H9 (cell line): ENCODE data around the gene WDR5. TPM values are rescaled to one million over a fixed set of nuclear protein-coding genes. Genes with fewer than 3 reads are reported as not detected.
"Not testable (repeated sequence)": the region's sequence is repeated elsewhere in the genome, so short reads cannot be mapped to it uniquely, and the experiment has no call there.

Experiments used
- DNase-seq: peaks from one replicate; pipeline ENCODE4 v3.0.0-alpha.2; 2017
- H2AFZ ChIP-seq: one replicate; pipeline ENCODE4 v1.6.1; 2013; ENCODE audit warnings: mild to moderate bottlenecking, low read length, control low read depth, moderate library complexity
- H2AK5ac ChIP-seq: 2 replicates; pipeline ENCODE4 v1.6.1; 2013; ENCODE audit warnings: low read length, control low read depth, mixed read lengths; ENCODE audit not compliant: insufficient read length
- H2BK120ac ChIP-seq: one replicate; pipeline ENCODE4 v1.6.1; 2013; ENCODE audit warnings: low read depth, mild to moderate bottlenecking, low read length, control low read depth, inconsistent platforms; ENCODE audit not compliant: poor library complexity, severe bottlenecking
- H2BK12ac ChIP-seq: 2 replicates; pipeline ENCODE4 v1.6.1; 2013; ENCODE audit warnings: low read length, control low read depth, mixed read lengths, low read depth; ENCODE audit not compliant: insufficient read length
- H2BK15ac ChIP-seq: 2 replicates; pipeline ENCODE4 v1.6.1; 2013; ENCODE audit warnings: low read depth, low read length, control low read depth
- H2BK20ac ChIP-seq: one replicate; pipeline ENCODE4 v1.6.1; 2013; ENCODE audit warnings: low read depth, mild to moderate bottlenecking, low read length, control low read depth, inconsistent platforms; ENCODE audit not compliant: poor library complexity, severe bottlenecking
- H2BK5ac ChIP-seq: 2 replicates; pipeline ENCODE4 v1.6.1; 2013; ENCODE audit warnings: low read length, control low read depth, mixed read lengths; ENCODE audit not compliant: insufficient read length
- H3K14ac ChIP-seq: 2 replicates; pipeline ENCODE4 v1.6.1; 2013; ENCODE audit warnings: low read length, control low read depth; ENCODE audit not compliant: insufficient read depth
- H3K18ac ChIP-seq: 2 replicates; pipeline ENCODE4 v1.6.1; 2013; ENCODE audit warnings: low read depth, mild to moderate bottlenecking, mixed read lengths, low read length, control low read depth; ENCODE audit not compliant: insufficient read length
- H3K23ac ChIP-seq: 2 replicates; pipeline ENCODE4 v1.6.1; 2013; ENCODE audit warnings: low read length, control low read depth, mixed read lengths, low read depth; ENCODE audit not compliant: insufficient read length
- H3K23me2 ChIP-seq: 2 replicates; pipeline ENCODE4 v1.6.1; 2013; ENCODE audit warnings: low read depth, mild to moderate bottlenecking, mixed read lengths, low read length, control low read depth; ENCODE audit not compliant: insufficient read length, poor library complexity, severe bottlenecking
- H3K27ac ChIP-seq: 2 replicates; pipeline ENCODE4 v1.5.1; 2013; ENCODE audit warnings: low read length, control low read depth, mixed read lengths, low read depth; ENCODE audit not compliant: insufficient read length
- H3K27me3 ChIP-seq: 2 replicates; pipeline ENCODE4 v1.6.1; 2013; ENCODE audit warnings: low read length, control low read depth, inconsistent platforms; ENCODE audit not compliant: insufficient read depth
- H3K4ac ChIP-seq: 2 replicates; pipeline ENCODE4 v1.6.1; 2013; ENCODE audit warnings: low read depth, mild to moderate bottlenecking, control low read depth, inconsistent platforms, low read length, moderate library complexity
- H3K4me1 ChIP-seq: 2 replicates; pipeline ENCODE4 v1.6.1; 2013; ENCODE audit warnings: low read length, control low read depth, inconsistent platforms; ENCODE audit not compliant: insufficient read depth
- H3K4me2 ChIP-seq: 2 replicates; pipeline ENCODE4 v1.6.1; 2013; ENCODE audit warnings: low read length, control low read depth, mixed read lengths; ENCODE audit not compliant: insufficient read length, insufficient read depth
- H3K56ac ChIP-seq: 2 replicates; pipeline ENCODE4 v1.6.1; 2013; ENCODE audit warnings: low read depth, mild to moderate bottlenecking, mixed read lengths, low read length, control low read depth; ENCODE audit not compliant: insufficient read length
- H3K79me1 ChIP-seq: 2 replicates; pipeline ENCODE4 v1.6.1; 2013; ENCODE audit warnings: low read depth, mild to moderate bottlenecking, moderate library complexity, low read length, control low read depth, inconsistent platforms; ENCODE audit not compliant: insufficient read depth, poor library complexity, severe bottlenecking
- H3K79me2 ChIP-seq: 2 replicates; pipeline ENCODE4 v1.6.1; 2013; ENCODE audit warnings: low read length, control low read depth, inconsistent platforms; ENCODE audit not compliant: insufficient read depth
- H3K9ac ChIP-seq: 2 replicates; pipeline ENCODE4 v1.6.1; 2013; ENCODE audit warnings: low read length, control low read depth, mixed read lengths; ENCODE audit not compliant: insufficient read length; ENCODE audit errors: extremely low read depth
- H3K9me3 ChIP-seq: one replicate; pipeline ENCODE4 v1.6.1; 2013; ENCODE audit warnings: low read depth, low read length, inconsistent platforms; ENCODE audit not compliant: control insufficient read depth
- H3T11ph ChIP-seq: one replicate; pipeline ENCODE4 v1.6.1; 2013; ENCODE audit warnings: mild to moderate bottlenecking, low read length, control low read depth, inconsistent platforms
- H4K20me1 ChIP-seq: one replicate; pipeline ENCODE4 v1.6.1; 2013; ENCODE audit not compliant: control insufficient read depth, insufficient read length, insufficient read depth
- H4K5ac ChIP-seq: 2 replicates; pipeline ENCODE4 v1.6.1; 2013; ENCODE audit warnings: low read depth, mild to moderate bottlenecking, mixed read lengths, low read length, control low read depth; ENCODE audit not compliant: insufficient read length
- H4K8ac ChIP-seq: replicated peaks from 2 replicates; pipeline ENCODE4 v1.6.1; 2013; ENCODE audit warnings: low read length, control low read depth, mixed read lengths, low read depth; ENCODE audit not compliant: insufficient read length
- H4K91ac ChIP-seq: 2 replicates; pipeline ENCODE4 v1.6.1; 2013; ENCODE audit warnings: low read depth, mild to moderate bottlenecking, moderate library complexity, mixed read lengths, low read length, control low read depth; ENCODE audit not compliant: insufficient read length
- H3K27ac Mint-ChIP-seq, 3 experiments: 2 replicates in 2 of 3; 3 replicates in 1 of 3; pipeline ENCODE4 v1.8.0; 2020 to 2021; ENCODE audit warnings: mixed read lengths in 3 of 3, mild to moderate bottlenecking in 1 of 3, moderate library complexity in 1 of 3
- H3K27me3 Mint-ChIP-seq: 2 replicates; pipeline ENCODE4 v1.8.0; 2021; ENCODE audit warnings: low read depth, mild to moderate bottlenecking, moderate library complexity, mixed read lengths
- H3K36me3 Mint-ChIP-seq, 3 experiments: 2 replicates in 2 of 3; 3 replicates in 1 of 3; pipeline ENCODE4 v1.8.0; 2020 to 2021; ENCODE audit warnings: low read depth in 3 of 3, mixed read lengths in 3 of 3; ENCODE audit not compliant: insufficient read depth in 1 of 3
- H3K4me1 Mint-ChIP-seq, 2 experiments: 2 replicates each; pipeline ENCODE4 v1.8.0; 2020; ENCODE audit warnings: mixed read lengths in 2 of 2
- H3K4me3 Mint-ChIP-seq, 2 experiments: 2 replicates in 1 of 2; 3 replicates in 1 of 2; pipeline ENCODE4 v1.8.0; 2020 to 2021; ENCODE audit warnings: mild to moderate bottlenecking in 2 of 2, mixed read lengths in 2 of 2, moderate library complexity in 1 of 2
- H3K9me3 Mint-ChIP-seq, 2 experiments: 2 replicates in 1 of 2; 3 replicates in 1 of 2; pipeline ENCODE4 v1.8.0; 2020; ENCODE audit warnings: mild to moderate bottlenecking in 2 of 2, mixed read lengths in 2 of 2, moderate library complexity in 1 of 2
- CTCF ChIP-seq: fragments of 200-600 bp; sonication (generic); conservative IDR thresholded peaks from 3 replicates; pipeline ENCODE4 v1.8.0; 2021; ENCODE audit warnings: antibody characterized with exemption, mild to moderate bottlenecking
- WGBS: extraction: QIAGEN DNeasy Blood & Tissue Kit; methylation state at CpG from one replicate; pipeline ENCODE4 v1.1.7; 2013; ENCODE audit warnings: missing lambda C conversion rate, low lambda C conversion rate, mixed read lengths; ENCODE audit not compliant: insufficient read length; ENCODE audit errors: extremely low coverage; 5-methylcytosine and 5-hydroxymethylcytosine counted together
- total RNA-seq: library from RNA; stranded (reverse); gene quantifications from 2 replicates; pipeline ENCODE4 v1.2.1, GENCODE V29; 2021

WDR5 gene
- total RNA-seq, 1 experiment from 2014 or later, result 72.3 TPM

- no peak overlapping the region for H2BK20ac ChIP-seq
- H3K4me2 ChIP-seq, result no peak overlapping the region
- no peak overlapping the region for H2BK120ac ChIP-seq
- H2AK5ac ChIP-seq, result no peak overlapping the region
- H4K20me1 ChIP-seq, result peaks cover 2% of the 10 kb centered on the region
- H2BK5ac ChIP-seq, result no peak overlapping the region
- H3K23me2 ChIP-seq, result no peaks in the 10 kb centered on the region
- H3K9me3 ChIP-seq, result peaks cover 5% of the 10 kb centered on the region
- Mint-ChIP-seq H3K9me3 (peaks cover 18 to 22% of the 10 kb centered on the region in 2 experiments), H3K27me3 (peaks cover 20% of the 10 kb centered on the region), H3K27ac (no peak overlapping the region; a peak in 1 of 7 replicates), H3K4me1 (no peaks in the 10 kb centered on the region), H3K4me3 (no peak overlapping the region), H3K36me3 (peaks cover 0 to 10% (median 2%) of the 10 kb centered on the region in 3 experiments; a peak in 4 of 7 replicates)
- no CpG with 5 or more reads among the region's 5 CpGs for WGBS
- no peak overlapping the region for H3K14ac ChIP-seq
- H4K91ac ChIP-seq, result no peak overlapping the region
- no peak for TF ChIP-seq CTCF
- no peaks in the 10 kb centered on the region for H3K79me2 ChIP-seq
- H3K4me1 ChIP-seq, result no peaks in the 10 kb centered on the region
- H4K5ac ChIP-seq, result no peak overlapping the region
- no peak overlapping the region for H2BK12ac ChIP-seq
- H3K27me3 ChIP-seq, result no peaks in the 10 kb centered on the region
- H2AFZ ChIP-seq, result no peak overlapping the region
- no peak overlapping the region for H4K8ac ChIP-seq
- no peak for DNase-seq
- no peak overlapping the region for H3K4ac ChIP-seq
- no peaks in the 10 kb centered on the region for H3K79me1 ChIP-seq
- H2BK15ac ChIP-seq, result no peak overlapping the region
- no peak overlapping the region for H3K18ac ChIP-seq
- no peak overlapping the region for H3K56ac ChIP-seq
- no peak overlapping the region for H3K23ac ChIP-seq
- H3K27ac ChIP-seq, result no peak overlapping the region
- H3T11ph ChIP-seq, result no peak overlapping the region
- no peak overlapping the region for H3K9ac ChIP-seq
Observed at GRCh38 chr9:134100040-134100439, 35.8 kb upstream of the WDR5 start.

- not testable (repeated sequence) for H3K14ac ChIP-seq, H3K4me1 Mint-ChIP-seq, H3K79me1 ChIP-seq, H4K20me1 ChIP-seq, H3K27me3 ChIP-seq, H3K9ac ChIP-seq, H3K4ac ChIP-seq, H3K27ac Mint-ChIP-seq, H2BK120ac ChIP-seq, H3K4me3 Mint-ChIP-seq, H4K5ac ChIP-seq, H2AFZ ChIP-seq, H2BK15ac ChIP-seq, H3K79me2 ChIP-seq, H3K56ac ChIP-seq, H2AK5ac ChIP-seq, DNase-seq, H3T11ph ChIP-seq, H2BK12ac ChIP-seq, H2BK20ac ChIP-seq, H3K4me2 ChIP-seq, H3K9me3 ChIP-seq, H4K8ac ChIP-seq, H3K23me2 ChIP-seq, H3K23ac ChIP-seq, H2BK5ac ChIP-seq, H4K91ac ChIP-seq, H3K18ac ChIP-seq, H3K4me1 ChIP-seq, H3K27ac ChIP-seq
- peaks cover 0 to 10% (median 2%) of the 10 kb centered on the region in 3 experiments; a peak in 4 of 7 replicates for H3K36me3 Mint-ChIP-seq
- H3K9me3 Mint-ChIP-seq, result peaks cover 20 to 26% of the 10 kb centered on the region in 2 experiments
- no CpG with 5 or more reads among the region's 6 CpGs for WGBS
- H3K27me3 Mint-ChIP-seq, result peaks cover 22% of the 10 kb centered on the region
Observed at GRCh38 chr9:134101133-134101532, 34.7 kb upstream of the WDR5 start.
